GM12892 (cell line): ENCODE results near the gene TGFA.

ENCODE experiments used
- POLR2A ChIP-seq: IDR thresholded peaks from 2 replicates; pipeline ENCODE4 v1.6.1; 2011; ENCODE audit warnings: low read depth, low read length, control low read depth
- TAF1 ChIP-seq: IDR thresholded peaks from 2 replicates; pipeline ENCODE4 v1.6.1; 2011; ENCODE audit warnings: low read depth, mild to moderate bottlenecking, control low read depth, low read length, borderline replicate concordance

DNA sequence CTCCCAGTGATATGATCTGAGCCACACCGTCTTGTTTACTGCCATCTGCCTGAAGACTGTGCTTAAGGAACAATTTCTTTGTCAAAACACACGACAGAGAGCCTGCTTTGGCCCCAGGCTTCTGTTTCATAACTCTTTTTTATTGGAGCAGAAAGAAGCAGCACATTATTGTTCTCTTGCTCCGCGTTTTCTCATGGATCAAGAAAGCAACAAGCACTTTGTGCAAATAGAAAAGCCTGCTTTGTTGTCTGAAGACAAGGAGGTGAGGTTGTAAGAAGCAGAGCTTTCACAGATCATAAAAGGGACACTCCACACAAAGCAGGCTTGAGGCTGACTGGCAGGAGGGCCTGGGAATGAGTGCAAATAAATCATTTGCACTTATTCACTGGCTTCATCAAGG is 133.5 kb downstream of the TGFA start:
- no peak for TF ChIP-seq POLR2A
- TF ChIP-seq TAF1: no peak
